DND-41 (cell line): ENCODE measurements around the gene ESPL1.

ENCODE experiments used
- CTCF ChIP-seq: IDR thresholded peaks from 2 replicates; pipeline ENCODE4 v1.5.1; 2012; ENCODE audit warnings: borderline replicate concordance, low read length, moderate library complexity, mild to moderate bottlenecking; ENCODE audit not compliant: poor library complexity, severe bottlenecking; ENCODE audit errors: extremely low read depth
- EZH2 ChIP-seq: IDR thresholded peaks from 3 replicates; pipeline ENCODE4 v1.6.1; 2012; ENCODE audit warnings: borderline replicate concordance, low read depth, mild to moderate bottlenecking, moderate library complexity, low read length, inconsistent platforms; ENCODE audit not compliant: severe bottlenecking

GRCh38 chr12:53219956-53220693 is 48.0 kb upstream of the ESPL1 start:
- TF ChIP-seq CTCF (no peak), EZH2 (peak; percentile 6)
